ENCODE data around the gene CDC6. TPM values are rescaled to one million over a fixed set of nuclear protein-coding genes. Genes with fewer than 3 reads are reported as not detected.

CDC6 gene
- total RNA-seq, 1 donor from 2014 or later = 4.7 TPM

- DNase-seq = no peak
- H3K36me3 Mint-ChIP-seq (ENCODE audit: unreplicated experiment) = peaks cover 5% of the 10 kb centered on the region
- H3K9me3 Mint-ChIP-seq (ENCODE audit: unreplicated experiment) = no peaks in the 10 kb centered on the region
- peaks cover 3% of the 10 kb centered on the region for H3K4me1 Mint-ChIP-seq (ENCODE audit: low read depth, unreplicated experiment)
- H3K27me3 Mint-ChIP-seq (ENCODE audit: unreplicated experiment) = peaks cover 10% of the 10 kb centered on the region
- TF ChIP-seq CTCF (IDR thresholded peaks at IDR 0.05; ENCODE audit: partially characterized antibody, unreplicated experiment) = no peak
- H3K4me3 Mint-ChIP-seq (ENCODE audit: unreplicated experiment) = no peak overlapping the region
- no peak overlapping the region for H3K27ac Mint-ChIP-seq (ENCODE audit: unreplicated experiment)
Observed at GRCh38 chr17:40335620-40336019, 47.9 kb downstream of the CDC6 start.

GRCh38 chr17:40337351-40337750 is 49.7 kb downstream of the CDC6 start:
- Mint-ChIP-seq H3K4me1 (ENCODE audit: low read depth, unreplicated experiment) (peaks cover 5% of the 10 kb centered on the region), H3K36me3 (ENCODE audit: unreplicated experiment) (peaks cover 5% of the 10 kb centered on the region), H3K9me3 (ENCODE audit: unreplicated experiment) (no peaks in the 10 kb centered on the region), H3K27ac (ENCODE audit: unreplicated experiment) (no peak overlapping the region), H3K4me3 (ENCODE audit: unreplicated experiment) (no peak overlapping the region), H3K27me3 (ENCODE audit: unreplicated experiment) (peaks cover 10% of the 10 kb centered on the region)
- DNase-seq = no peak
- no peak for TF ChIP-seq CTCF (IDR thresholded peaks at IDR 0.05; ENCODE audit: partially characterized antibody, unreplicated experiment)

GRCh38 chr17:40338058-40338457 is 50.4 kb downstream of the CDC6 start:
- peaks cover 5% of the 10 kb centered on the region for H3K36me3 Mint-ChIP-seq (ENCODE audit: unreplicated experiment)
- H3K4me1 Mint-ChIP-seq (ENCODE audit: low read depth, unreplicated experiment) = peaks cover 8% of the 10 kb centered on the region
- H3K27me3 Mint-ChIP-seq (ENCODE audit: unreplicated experiment) = peaks cover 11% of the 10 kb centered on the region
- no peak overlapping the region for H3K4me3 Mint-ChIP-seq (ENCODE audit: unreplicated experiment)
- no peak for DNase-seq
- H3K27ac Mint-ChIP-seq (ENCODE audit: unreplicated experiment) = no peak overlapping the region
- TF ChIP-seq CTCF (IDR thresholded peaks at IDR 0.05; ENCODE audit: partially characterized antibody, unreplicated experiment) = no peak
- peaks cover 4% of the 10 kb centered on the region for H3K9me3 Mint-ChIP-seq (ENCODE audit: unreplicated experiment)

- Mint-ChIP-seq H3K27ac (ENCODE audit: unreplicated experiment) (no peak overlapping the region), H3K36me3 (ENCODE audit: unreplicated experiment) (peaks cover 5% of the 10 kb centered on the region), H3K4me3 (ENCODE audit: unreplicated experiment) (peak overlapping the region; percentile 10), H3K4me1 (ENCODE audit: low read depth, unreplicated experiment) (peaks cover 11% of the 10 kb centered on the region), H3K27me3 (ENCODE audit: unreplicated experiment) (peaks cover 12% of the 10 kb centered on the region), H3K9me3 (ENCODE audit: unreplicated experiment) (peaks cover 6% of the 10 kb centered on the region)
- TF ChIP-seq CTCF (IDR thresholded peaks at IDR 0.05; ENCODE audit: partially characterized antibody, unreplicated experiment) = no peak
- no peak for DNase-seq
Observed at GRCh38 chr17:40338941-40339649, 51.4 kb downstream of the CDC6 start.

GRCh38 chr17:40340327-40340726 is 52.6 kb downstream of the CDC6 start:
- peak overlapping the region; percentile 65 for H3K4me3 Mint-ChIP-seq (ENCODE audit: unreplicated experiment)
- peaks cover 15% of the 10 kb centered on the region for H3K27me3 Mint-ChIP-seq (ENCODE audit: unreplicated experiment)
- H3K4me1 Mint-ChIP-seq (ENCODE audit: low read depth, unreplicated experiment) = peaks cover 19% of the 10 kb centered on the region
- TF ChIP-seq CTCF (IDR thresholded peaks at IDR 0.05; ENCODE audit: partially characterized antibody, unreplicated experiment) = no peak
- DNase-seq = no peak
- H3K36me3 Mint-ChIP-seq (ENCODE audit: unreplicated experiment) = peaks cover 5% of the 10 kb centered on the region
- H3K27ac Mint-ChIP-seq (ENCODE audit: unreplicated experiment) = no peak overlapping the region
- H3K9me3 Mint-ChIP-seq (ENCODE audit: unreplicated experiment) = peaks cover 6% of the 10 kb centered on the region
